GM12878 (cell line): ENCODE results near the gene CCL23. TPM values are rescaled to one million over a fixed set of nuclear protein-coding genes. Genes with fewer than 3 reads are reported as not detected.

Source experiments
- ATAC-seq: fragments of 200-7000 bp; cut with Tn5 transposase; 3 replicates; pipeline ENCODE4 v1.9.1; 2020; ENCODE audit warnings: mild to moderate bottlenecking, moderate library complexity
- BruUV-seq: library from RNA; stranded (reverse); fragments of 400-500 nt; replicated peaks from 2 replicates; lab custom pipeline; 2021; lab: Mats Ljungman, UMichigan
- CTCF ChIA-PET: fragments of 300-600 bp; sonication (Branson Sonifier 250); formaldehyde crosslinking; extraction: SDS; loops from one replicate; lab custom pipeline; 2021; ENCODE audit warnings: inconsistent platforms; lab: Yijun Ruan, JAX
- POLR2A ChIA-PET: fragments of 350-600 bp; formaldehyde crosslinking; extraction: SDS; loops from one replicate; lab custom pipeline; 2021; ENCODE audit warnings: inconsistent platforms; lab: Charles Lee
- RAD21 ChIA-PET: fragments of 300-600 bp; sonication (Branson Sonifier 250); formaldehyde crosslinking; loops from one replicate; lab custom pipeline; 2023; ENCODE audit warnings: antibody characterized with exemption; ENCODE audit not compliant: unreplicated experiment; lab: Charles Lee
- SMC1A ChIA-PET: fragments of 300-600 bp; sonication (Branson Sonifier 250); formaldehyde crosslinking; loops from one replicate; lab custom pipeline; 2023; ENCODE audit not compliant: unreplicated experiment, uncharacterized antibody; lab: Charles Lee
- DNase-seq: peaks from one replicate; pipeline ENCODE4 v3.0.0-alpha.2; 2011; ENCODE audit warnings: low read depth, low spot score
- FAIRE-seq: peaks from 3 replicates; lab custom pipeline; 2011; peaks lifted over from hg19 to GRCh38; lab: Jason Lieb, UNC
- H2AFZ ChIP-seq: 2 replicates; pipeline ENCODE4 v1.6.0; 2011; ENCODE audit warnings: low read depth, low read length, control low read depth; ENCODE audit not compliant: control insufficient read depth
- H3K27ac ChIP-seq: 2 replicates; pipeline ENCODE4 v1.5.1; 2011; ENCODE audit warnings: control low read depth; ENCODE audit not compliant: control insufficient read depth, insufficient read depth
- H3K27me3 ChIP-seq, 2 experiments: replicated peaks in 1 of 2; 2 replicates each; pipeline versions ENCODE4 v1.6.0 to v1.6.1; 2011; ENCODE audit warnings: low read length in 1 of 2; ENCODE audit not compliant: control insufficient read depth in 2 of 2, insufficient read depth in 2 of 2
- H3K36me3 ChIP-seq, 2 experiments: 2 replicates each; pipeline ENCODE4 v1.5.1; 2011; ENCODE audit warnings: low read length in 1 of 2; ENCODE audit not compliant: control insufficient read depth in 2 of 2, insufficient read depth in 2 of 2
- H3K4me1 ChIP-seq: 2 replicates; pipeline ENCODE4 v1.6.1; 2011; ENCODE audit warnings: mild to moderate bottlenecking, low read length, moderate library complexity, mixed read lengths; ENCODE audit not compliant: control insufficient read depth, insufficient read depth
- H3K4me2 ChIP-seq: 2 replicates; pipeline ENCODE4 v1.6.0; 2011; ENCODE audit warnings: control low read depth; ENCODE audit not compliant: control insufficient read depth, insufficient read depth
- H3K4me3 ChIP-seq: fragments of 200-600 bp; sonication (generic); 2 replicates; pipeline ENCODE4 v1.5.1; 2016
- H3K79me2 ChIP-seq: 2 replicates; pipeline ENCODE4 v1.6.0; 2011; ENCODE audit warnings: low read length; ENCODE audit not compliant: control insufficient read depth, insufficient read depth
- H3K9ac ChIP-seq: 2 replicates; pipeline ENCODE4 v1.8.0; 2011; ENCODE audit warnings: low read length, control low read depth, mixed read lengths; ENCODE audit not compliant: control insufficient read depth, insufficient read depth
- H3K9me3 ChIP-seq: replicated peaks from 3 replicates; pipeline ENCODE4 v1.5.1; 2011; ENCODE audit warnings: mild to moderate bottlenecking, low read length; ENCODE audit not compliant: control insufficient read depth, insufficient read depth
- H4K20me1 ChIP-seq: 2 replicates; pipeline ENCODE4 v1.6.0; 2011; ENCODE audit not compliant: control insufficient read depth, insufficient read depth
- ATF7 ChIP-seq: fragments of 450-650 bp; IDR thresholded peaks from 2 replicates; pipeline ENCODE4 v1.6.1; 2016; ENCODE audit warnings: low read depth, mild to moderate bottlenecking
- HDAC6 ChIP-seq: fragments of 200-600 bp; sonication (generic); IDR thresholded peaks from one replicate; pipeline ENCODE4 v1.8.0; 2017; ENCODE audit warnings: antibody characterized with exemption; ENCODE audit not compliant: unreplicated experiment
- IKZF1 ChIP-seq: fragments of 450-650 bp; conservative IDR thresholded peaks from 2 replicates; pipeline ENCODE4 v1.6.1; 2017; ENCODE audit warnings: antibody characterized with exemption, mild to moderate bottlenecking
- POU2F2 ChIP-seq: IDR thresholded peaks from 3 replicates; pipeline ENCODE4 v1.6.1; 2011; ENCODE audit warnings: low read depth, mild to moderate bottlenecking, low read length, borderline replicate concordance
- RB1 ChIP-seq: fragments of 450-650 bp; formaldehyde crosslinking; IDR thresholded peaks from 2 replicates; pipeline ENCODE4 v1.6.1; 2017; ENCODE audit warnings: mild to moderate bottlenecking, borderline replicate concordance
- STAT3 ChIP-seq: IDR thresholded peaks from 2 replicates; pipeline ENCODE4 v1.6.1; 2011; ENCODE audit warnings: low read depth, low read length, improper control_type of control experiment
- TCF3 ChIP-seq: IDR thresholded peaks from 2 replicates; pipeline ENCODE4 v1.6.1; 2012; ENCODE audit warnings: low read depth, mild to moderate bottlenecking, low read length, borderline replicate concordance; ENCODE audit not compliant: insufficient read depth
- YBX1 ChIP-seq: fragments of 450-650 bp; IDR thresholded peaks from 2 replicates; pipeline ENCODE4 v1.6.1; 2016; ENCODE audit warnings: antibody characterized with exemption
- WGBS: methylation state at CpG from one replicate; pipeline ENCODE4 v1.1.6; 2016; ENCODE audit warnings: low lambda C conversion rate; ENCODE audit not compliant: insufficient replicate concordance, insufficient coverage; ENCODE audit errors: missing lambda C conversion rate; 5-methylcytosine and 5-hydroxymethylcytosine counted together
- in situ Hi-C: fragments of 300-500 bp; cut with MboI; formaldehyde crosslinking; loops from 9 replicates; pipeline ENCODE4 v1.14.3; 2018; ENCODE audit warnings: mixed read lengths
- intact Hi-C: fragments of 100-400 bp; cut with micrococcal nuclease; formaldehyde crosslinking; loops from one replicate; pipeline ENCODE4 v1.14.2; 2022; ENCODE audit not compliant: unreplicated experiment
- polyA plus RNA-seq, 11 experiments: library from polyadenylated mRNA; depleted of rRNA in 4 of 11; unstranded in 6 of 11; stranded (reverse) in 5 of 11; fragments of >200 nt; fragmentation: Nextera tagmentation in 4 of 11; fragmentation: Illumina TruSeq in 1 of 11; extraction: Ambion mirVana in 4 of 11; extraction: Trizol in 1 of 11; gene quantifications; 1 replicate in 1 of 11; 2 replicates in 10 of 11; pipeline versions ENCODE4 v1.2.1 to v1.2.3, GENCODE V29; 2011 to 2016; ENCODE audit warnings: inconsistent platforms in 2 of 11, missing spikeins in 2 of 11, low read depth in 1 of 11
- total RNA-seq, 4 experiments: library from RNA; depleted of rRNA in 3 of 4; stranded (reverse); fragments of >200 nt in 3 of 4; fragmentation: Illumina TruSeq in 1 of 4; extraction: Trizol in 1 of 4; gene quantifications; 2 replicates each; pipeline versions ENCODE4 v1.2.1 to v1.2.3, GENCODE V29; 2013 to 2021
- TF ChIP-seq, protein P1 (sequence below): IDR thresholded peaks from 2 replicates; pipeline ENCODE4 v1.6.1; 2011; ENCODE audit warnings: low read depth, low read length, improper control_type of control experiment, borderline replicate concordance
- TF ChIP-seq, protein P2 (sequence below): fragments of 450-650 bp; formaldehyde crosslinking; IDR thresholded peaks from 2 replicates; pipeline ENCODE4 v1.5.0; 2022; ENCODE audit warnings: mild to moderate bottlenecking, missing genetic modification characterization

CCL23 gene
- total and polyA plus RNA-seq, 10 of the 15 experiments (the other 5 are each of a cell fraction or from before 2014, with no cell fraction given), result 0.15 to 0.62 (median 0.41) TPM; not detected in 6

DNA sequence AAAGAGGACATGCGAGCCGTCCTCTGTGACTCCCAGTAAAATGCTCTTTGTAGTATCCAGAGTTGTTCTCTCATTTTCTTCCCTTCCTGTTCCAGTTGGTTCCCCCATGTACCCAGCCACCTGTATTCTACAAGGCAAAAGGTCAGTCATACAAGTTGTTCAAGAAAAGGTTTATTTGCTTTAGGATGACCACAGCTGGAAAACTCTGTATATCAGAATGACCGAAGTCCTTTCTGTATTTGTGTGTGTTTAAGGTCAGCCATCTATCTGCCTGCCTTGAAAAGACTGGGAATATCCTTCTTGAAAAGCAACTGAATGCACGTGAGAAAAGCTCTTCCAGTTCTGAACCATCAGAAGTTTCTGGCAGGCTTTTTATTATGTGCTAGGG, 44.8 kb downstream of the CCL23 start:
- no TSS peak for BruUV-seq
- 47% methylated on average over 4 of the region's 4 CpGs for WGBS
- Histone ChIP-seq H3K36me3 (no peaks in the 10 kb centered on the region), H3K4me2 (no peak overlapping the region), H4K20me1 (no peaks in the 10 kb centered on the region), H3K79me2 (no peaks in the 10 kb centered on the region), H3K9me3 (no peaks in the 10 kb centered on the region), H3K9ac (no peak overlapping the region), H3K4me3 (no peak overlapping the region)
- ChIA-PET SMC1A (interaction anchor here (0.9 to 17.2 kb wide), 9 partner anchors 9 to 512 kb away, joined by 3 to 485 read pairs (median 5); no protein-coding TSS in a partner anchor), POLR2A (interaction anchor here (1.0 to 1.7 kb wide), 2 partner anchors 11 to 117 kb away, joined by 4 to 5 read pairs; partner anchors contain the start of gene CCL3)
- intact Hi-C loops (no loop called here), in situ Hi-C loops (loop anchor here (5.0 kb wide), 3 partner anchors 99 to 514 kb away; partner anchors contain the start of gene ZNHIT3)
- TF ChIP-seq ATF7, result no peak
- TF ChIP-seq POU2F2, result no peak
- TF ChIP-seq YBX1, result no peak
- TF ChIP-seq, protein P1, sequence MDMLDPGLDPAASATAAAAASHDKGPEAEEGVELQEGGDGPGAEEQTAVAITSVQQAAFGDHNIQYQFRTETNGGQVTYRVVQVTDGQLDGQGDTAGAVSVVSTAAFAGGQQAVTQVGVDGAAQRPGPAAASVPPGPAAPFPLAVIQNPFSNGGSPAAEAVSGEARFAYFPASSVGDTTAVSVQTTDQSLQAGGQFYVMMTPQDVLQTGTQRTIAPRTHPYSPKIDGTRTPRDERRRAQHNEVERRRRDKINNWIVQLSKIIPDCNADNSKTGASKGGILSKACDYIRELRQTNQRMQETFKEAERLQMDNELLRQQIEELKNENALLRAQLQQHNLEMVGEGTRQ, result no peak
- no peak for TF ChIP-seq IKZF1
- no peak for TF ChIP-seq RB1
- no peak for TF ChIP-seq HDAC6
- TF ChIP-seq, protein P2, sequence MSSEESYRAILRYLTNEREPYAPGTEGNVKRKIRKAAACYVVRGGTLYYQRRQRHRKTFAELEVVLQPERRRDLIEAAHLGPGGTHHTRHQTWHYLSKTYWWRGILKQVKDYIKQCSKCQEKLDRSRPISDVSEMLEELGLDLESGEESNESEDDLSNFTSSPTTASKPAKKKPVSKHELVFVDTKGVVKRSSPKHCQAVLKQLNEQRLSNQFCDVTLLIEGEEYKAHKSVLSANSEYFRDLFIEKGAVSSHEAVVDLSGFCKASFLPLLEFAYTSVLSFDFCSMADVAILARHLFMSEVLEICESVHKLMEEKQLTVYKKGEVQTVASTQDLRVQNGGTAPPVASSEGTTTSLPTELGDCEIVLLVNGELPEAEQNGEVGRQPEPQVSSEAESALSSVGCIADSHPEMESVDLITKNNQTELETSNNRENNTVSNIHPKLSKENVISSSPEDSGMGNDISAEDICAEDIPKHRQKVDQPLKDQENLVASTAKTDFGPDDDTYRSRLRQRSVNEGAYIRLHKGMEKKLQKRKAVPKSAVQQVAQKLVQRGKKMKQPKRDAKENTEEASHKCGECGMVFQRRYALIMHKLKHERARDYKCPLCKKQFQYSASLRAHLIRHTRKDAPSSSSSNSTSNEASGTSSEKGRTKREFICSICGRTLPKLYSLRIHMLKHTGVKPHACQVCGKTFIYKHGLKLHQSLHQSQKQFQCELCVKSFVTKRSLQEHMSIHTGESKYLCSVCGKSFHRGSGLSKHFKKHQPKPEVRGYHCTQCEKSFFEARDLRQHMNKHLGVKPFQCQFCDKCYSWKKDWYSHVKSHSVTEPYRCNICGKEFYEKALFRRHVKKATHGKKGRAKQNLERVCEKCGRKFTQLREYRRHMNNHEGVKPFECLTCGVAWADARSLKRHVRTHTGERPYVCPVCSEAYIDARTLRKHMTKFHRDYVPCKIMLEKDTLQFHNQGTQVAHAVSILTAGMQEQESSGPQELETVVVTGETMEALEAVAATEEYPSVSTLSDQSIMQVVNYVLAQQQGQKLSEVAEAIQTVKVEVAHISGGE, result no peak
- TF ChIP-seq TCF3, result no peak
- no peak for TF ChIP-seq STAT3
- TF ChIP-seq, all 136 proteins: peak for 0
- FAIRE-seq, result no peak
- RAD21 ChIA-PET, result interaction anchor here (1.0 to 17.2 kb wide), 7 partner anchors 9 to 175 kb away, joined by 3 to 342 read pairs (median 4); partner anchors contain the start of gene CCL3
- Histone ChIP-seq H3K27ac (no peak overlapping the region), H2AFZ (no peak overlapping the region), H3K4me1 (peaks cover 6% of the 10 kb centered on the region; the same call in 1 of the 2 replicates), H3K27me3 (no peaks in the 10 kb centered on the region)
- CTCF ChIA-PET, result interaction anchor here (0.9 to 19.0 kb wide), 10 partner anchors 8 to 513 kb away, joined by 3 to 622 read pairs (median 4); partner anchors contain the start of gene CCL16
- no peak for ATAC-seq
- DNase-seq, result no peak
